ENCODE measurements around the gene HLCS.

Gene HLCS

GRCh38 chr21:36709030-36709867 lies 257.2 kb downstream of the HLCS start:
- peak; percentile 57 for DNase-seq (ENCODE audit: low spot score)
- in situ Hi-C loops (cut with MboI; ENCODE audit: low pct_unique_long_range_greater_than_20kb, low sequenced_read_pairs, unreplicated experiment), result no loop called here
- TF ChIP-seq, protein P1, sequence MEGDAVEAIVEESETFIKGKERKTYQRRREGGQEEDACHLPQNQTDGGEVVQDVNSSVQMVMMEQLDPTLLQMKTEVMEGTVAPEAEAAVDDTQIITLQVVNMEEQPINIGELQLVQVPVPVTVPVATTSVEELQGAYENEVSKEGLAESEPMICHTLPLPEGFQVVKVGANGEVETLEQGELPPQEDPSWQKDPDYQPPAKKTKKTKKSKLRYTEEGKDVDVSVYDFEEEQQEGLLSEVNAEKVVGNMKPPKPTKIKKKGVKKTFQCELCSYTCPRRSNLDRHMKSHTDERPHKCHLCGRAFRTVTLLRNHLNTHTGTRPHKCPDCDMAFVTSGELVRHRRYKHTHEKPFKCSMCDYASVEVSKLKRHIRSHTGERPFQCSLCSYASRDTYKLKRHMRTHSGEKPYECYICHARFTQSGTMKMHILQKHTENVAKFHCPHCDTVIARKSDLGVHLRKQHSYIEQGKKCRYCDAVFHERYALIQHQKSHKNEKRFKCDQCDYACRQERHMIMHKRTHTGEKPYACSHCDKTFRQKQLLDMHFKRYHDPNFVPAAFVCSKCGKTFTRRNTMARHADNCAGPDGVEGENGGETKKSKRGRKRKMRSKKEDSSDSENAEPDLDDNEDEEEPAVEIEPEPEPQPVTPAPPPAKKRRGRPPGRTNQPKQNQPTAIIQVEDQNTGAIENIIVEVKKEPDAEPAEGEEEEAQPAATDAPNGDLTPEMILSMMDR (IDR thresholded peaks at IDR 0.05; ENCODE audit: extremely low read depth, insufficient read depth, missing control alignments), result no peak

- TF ChIP-seq, protein P1 (IDR thresholded peaks at IDR 0.05; ENCODE audit: extremely low read depth, insufficient read depth, missing control alignments), result no peak
- in situ Hi-C loops (cut with MboI; ENCODE audit: low pct_unique_long_range_greater_than_20kb, low sequenced_read_pairs, unreplicated experiment), result no loop called here
Measured at GRCh38 chr21:36708286-36709029, 258.0 kb downstream of the HLCS start.

GRCh38 chr21:36707763-36708285 lies 258.6 kb downstream of the HLCS start:
- DNase-seq (ENCODE audit: low spot score), result peak; percentile 21
- TF ChIP-seq, protein P1 (IDR thresholded peaks at IDR 0.05; ENCODE audit: extremely low read depth, insufficient read depth, missing control alignments), result no peak
- in situ Hi-C loops (cut with MboI; ENCODE audit: low pct_unique_long_range_greater_than_20kb, low sequenced_read_pairs, unreplicated experiment), result no loop called here

More at GRCh38 chr21:36708286-36709029, 258.0 kb downstream of the HLCS start:
- DNase-seq (ENCODE audit: low spot score), result peak; percentile 40

- in situ Hi-C loops (cut with MboI; ENCODE audit: low pct_unique_long_range_greater_than_20kb, low sequenced_read_pairs, unreplicated experiment), result no loop called here
- DNase-seq (ENCODE audit: low spot score), result peak; percentile 30
- TF ChIP-seq, protein P1 (IDR thresholded peaks at IDR 0.05; ENCODE audit: extremely low read depth, insufficient read depth, missing control alignments), result no peak
Measured at GRCh38 chr21:36706951-36707762, 259.3 kb downstream of the HLCS start.

DNA sequence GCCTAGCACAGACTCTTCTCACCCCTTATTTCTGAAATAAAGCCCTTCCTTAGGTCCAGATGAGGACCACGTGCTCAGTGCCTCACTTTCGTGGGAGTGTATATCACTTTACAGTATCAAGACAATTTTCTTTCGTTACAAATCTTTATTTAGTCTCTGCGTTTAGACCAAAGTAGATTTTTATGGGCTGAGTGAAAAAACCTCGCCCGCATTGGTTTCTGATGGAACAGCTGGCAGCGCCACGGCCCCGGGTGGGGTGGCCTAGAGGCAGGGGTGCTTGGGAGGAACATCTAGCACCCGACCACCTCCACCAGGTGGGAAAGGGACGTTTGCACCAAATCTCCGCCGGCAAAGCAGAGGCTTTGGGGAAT lies 260.0 kb downstream of the HLCS start:
- TF ChIP-seq, protein P1 (IDR thresholded peaks at IDR 0.05; ENCODE audit: extremely low read depth, insufficient read depth, missing control alignments), result no peak
- no peak for DNase-seq (ENCODE audit: low spot score)
- in situ Hi-C loops (cut with MboI; ENCODE audit: low pct_unique_long_range_greater_than_20kb, low sequenced_read_pairs, unreplicated experiment), result no loop called here
